ENCODE data around the gene INPP4B. TPM values are rescaled to one million over a fixed set of nuclear protein-coding genes. Genes with fewer than 3 reads are reported as not detected.
A peak's percentile ranks its signal among the peaks of the same experiment; 100 is the strongest.

Gene INPP4B
- total RNA-seq, 2 donors from 2014 or later, result 8.2 to 16.6 TPM

- intact Hi-C loops (cut with DNase I), result no loop called here
Measured at GRCh38 chr4:142035566-142035965, 810.5 kb downstream of the INPP4B start.

GRCh38 chr4:142034101-142034500 lies 812.0 kb downstream of the INPP4B start:
- Histone ChIP-seq H3K4me1 (peaks cover 16% of the 10 kb centered on the region), H3K4me3 (no peak overlapping the region), H3K27me3 (no peaks in the 10 kb centered on the region), H3K27ac (no peak overlapping the region), H3K36me3 (replicated peaks in 1 of 2; ENCODE audit: insufficient read depth in 1 of 2, low read depth in 2 of 2) (no peaks in the 10 kb centered on the region), H3K9me3 (no peaks in the 10 kb centered on the region)
- no peak for DNase-seq
- TF ChIP-seq CTCF (IDR thresholded peaks at IDR 0.05), result no peak
- no peak for TF ChIP-seq POLR2A (IDR thresholded peaks at IDR 0.05)
- intact Hi-C loops (cut with DNase I), result no loop called here
- ATAC-seq, result no peak
- 89% methylated on average over 3 of the region's 3 CpGs for WGBS, 2 donors

More at GRCh38 chr4:142035566-142035965, 810.5 kb downstream of the INPP4B start:
- Histone ChIP-seq H3K27ac (no peak overlapping the region), H3K36me3 (replicated peaks in 1 of 2; ENCODE audit: insufficient read depth in 1 of 2, low read depth in 2 of 2) (no peaks in the 10 kb centered on the region), H3K27me3 (no peaks in the 10 kb centered on the region), H3K4me1 (peaks cover 16% of the 10 kb centered on the region), H3K9me3 (no peaks in the 10 kb centered on the region), H3K4me3 (no peak overlapping the region)
- no peak for DNase-seq
- no peak for ATAC-seq
- TF ChIP-seq POLR2A (IDR thresholded peaks at IDR 0.05) (no peak), CTCF (IDR thresholded peaks at IDR 0.05) (no peak)

- H3K27me3 ChIP-seq, result no peaks in the 10 kb centered on the region
- H3K4me3 ChIP-seq, result no peak overlapping the region
- no peak for DNase-seq
- H3K27ac ChIP-seq, result no peak overlapping the region
- 78 to 89% methylated on average over 4 of the region's 4 CpGs for WGBS, 2 donors
- no peaks in the 10 kb centered on the region for H3K9me3 ChIP-seq
- no peaks in the 10 kb centered on the region for H3K4me1 ChIP-seq
- intact Hi-C loops (cut with DNase I), result no loop called here
- ATAC-seq, result no peak
- TF ChIP-seq POLR2A (IDR thresholded peaks at IDR 0.05) (no peak), CTCF (IDR thresholded peaks at IDR 0.05) (no peak)
- H3K36me3 ChIP-seq (replicated peaks in 1 of 2; ENCODE audit: insufficient read depth in 1 of 2, low read depth in 2 of 2), result no peaks in the 10 kb centered on the region
Measured at GRCh38 chr4:142030010-142030409, 816.1 kb downstream of the INPP4B start.

- H3K9me3 ChIP-seq, result no peaks in the 10 kb centered on the region
- TF ChIP-seq POLR2A (IDR thresholded peaks at IDR 0.05), result no peak
- TF ChIP-seq CTCF (IDR thresholded peaks at IDR 0.05), result no peak
- H3K36me3 ChIP-seq (replicated peaks in 1 of 2; ENCODE audit: insufficient read depth in 1 of 2, low read depth in 2 of 2), result no peaks in the 10 kb centered on the region
- DNase-seq (peak in 2 of 4 donors; percentile 6 to 34), ATAC-seq (peak; percentile 75)
- H3K4me3 ChIP-seq, result no peak overlapping the region
- H3K27me3 ChIP-seq, result no peaks in the 10 kb centered on the region
- peak overlapping the region; percentile 12 to 60 (median 32) for H3K27ac ChIP-seq
- H3K4me1 ChIP-seq, result peaks cover 21% of the 10 kb centered on the region
- intact Hi-C loops (cut with DNase I), result no loop called here
- WGBS, 2 donors, result 62 to 67% methylated on average over 2 of the region's 2 CpGs
Measured at GRCh38 chr4:142021761-142022160, 824.3 kb downstream of the INPP4B start.

GRCh38 chr4:142021181-142021580 lies 824.9 kb downstream of the INPP4B start:
- TF ChIP-seq POLR2A (IDR thresholded peaks at IDR 0.05) (no peak), CTCF (IDR thresholded peaks at IDR 0.05) (no peak)
- H3K4me1 ChIP-seq, result peaks cover 21% of the 10 kb centered on the region
- H3K36me3 ChIP-seq (replicated peaks in 1 of 2; ENCODE audit: insufficient read depth in 1 of 2, low read depth in 2 of 2), result no peaks in the 10 kb centered on the region
- H3K27me3 ChIP-seq, result no peaks in the 10 kb centered on the region
- no peaks in the 10 kb centered on the region for H3K9me3 ChIP-seq
- ATAC-seq, result no peak
- H3K4me3 ChIP-seq, result no peak overlapping the region
- intact Hi-C loops (cut with DNase I), result no loop called here
- DNase-seq, result no peak
- 95 to 97% methylated on average over 1 of the region's 1 CpG for WGBS, 2 donors
- no peak overlapping the region for H3K27ac ChIP-seq

Data from body of pancreas (tissue), 4 donors.